HG03342 (cell line): Measurements from ENCODE around the gene POLG.
"Not testable (repeated sequence)": the region's sequence is repeated elsewhere in the genome, so short reads cannot be mapped to it uniquely, and the experiment has no call there.

Experiments used
- ATAC-seq: cut with Tn5 transposase; IDR thresholded peaks from one replicate; pipeline ENCODE4 v1.9.1; 2021; ENCODE audit warnings: mild to moderate bottlenecking, moderate library complexity; ENCODE audit not compliant: unreplicated experiment

POLG gene

GRCh38 chr15:89283201-89283600, 51.4 kb downstream of the POLG start:
- no peak for ATAC-seq

GRCh38 chr15:89282631-89283030, 52.0 kb downstream of the POLG start:
- ATAC-seq, result no peak

- no peak for ATAC-seq
These were observed 56.3 kb downstream of the POLG start for GRCh38 chr15:89278307-89278706.

- ATAC-seq, result not testable (repeated sequence)
These were observed 57.3 kb downstream of the POLG start for GRCh38 chr15:89277281-89277680.
